DOHH2 (cell line): ENCODE data around the gene RSU1.

Experiments used
- H3F3A ChIP-seq: fragments of 200-600 bp; sonication (generic), shearing (Covaris generic); 2 replicates; pipeline ENCODE4 v1.6.0; 2016; ENCODE audit warnings: antibody characterized with exemption, mild to moderate bottlenecking; ENCODE audit not compliant: control insufficient read depth, insufficient read depth
- H3K27ac ChIP-seq: fragments of 200-600 bp; sonication (generic); 2 replicates; pipeline ENCODE4 v1.5.1; 2014; ENCODE audit warnings: low read depth, mild to moderate bottlenecking, low read length, moderate library complexity
- H3K27me3 ChIP-seq: fragments of 200-600 bp; sonication (generic); 2 replicates; pipeline ENCODE4 v1.6.1; 2014; ENCODE audit warnings: mild to moderate bottlenecking, low read length, mixed read lengths; ENCODE audit not compliant: control insufficient read depth
- H3K36me3 ChIP-seq: fragments of 200-600 bp; sonication (generic); 2 replicates; pipeline ENCODE4 v1.6.1; 2014; ENCODE audit warnings: mild to moderate bottlenecking, low read length, moderate library complexity, mixed read lengths; ENCODE audit not compliant: control insufficient read depth
- H3K4me1 ChIP-seq: fragments of 200-600 bp; sonication (generic); 2 replicates; pipeline ENCODE4 v1.6.1; 2014; ENCODE audit warnings: mild to moderate bottlenecking, low read length, mixed read lengths; ENCODE audit not compliant: control insufficient read depth
- H3K4me2 ChIP-seq: fragments of 200-600 bp; sonication (generic); 2 replicates; pipeline ENCODE4 v1.6.0; 2014; ENCODE audit warnings: mild to moderate bottlenecking, low read length, moderate library complexity
- H3K4me3 ChIP-seq: fragments of 200-600 bp; sonication (generic); 2 replicates; pipeline ENCODE4 v1.5.1; 2014; ENCODE audit warnings: mild to moderate bottlenecking, low read length, mixed read lengths
- H3K79me2 ChIP-seq: fragments of 200-600 bp; sonication (generic); 2 replicates; pipeline ENCODE4 v1.6.1; 2014; ENCODE audit warnings: mild to moderate bottlenecking, low read length, mixed read lengths; ENCODE audit not compliant: control insufficient read depth
- H3K9me2 ChIP-seq: fragments of 200-600 bp; sonication (generic); replicated peaks from 2 replicates; pipeline ENCODE4 v1.6.1; 2014; ENCODE audit warnings: mild to moderate bottlenecking, low read length, mixed read lengths; ENCODE audit not compliant: control insufficient read depth
- H3K9me3 ChIP-seq: fragments of 200-600 bp; sonication (generic); 2 replicates; pipeline ENCODE4 v1.6.1; 2014; ENCODE audit warnings: antibody characterized with exemption, low read length, mixed read lengths; ENCODE audit not compliant: control insufficient read depth, insufficient read depth
- H4K20me1 ChIP-seq: fragments of 200-600 bp; sonication (generic); 2 replicates; pipeline ENCODE4 v1.6.0; 2014; ENCODE audit warnings: low read depth, mild to moderate bottlenecking, antibody characterized with exemption, low read length, moderate library complexity; ENCODE audit not compliant: control insufficient read depth, insufficient read depth
- EZH2phosphoT487 ChIP-seq: fragments of 200-600 bp; sonication (generic); IDR thresholded peaks from 2 replicates; pipeline ENCODE4 v1.6.1; 2017; ENCODE audit warnings: borderline replicate concordance, mild to moderate bottlenecking, antibody characterized with exemption, low read length, moderate library complexity, mixed read lengths
- TF ChIP-seq, protein P1 (sequence below): fragments of 200-600 bp; sonication (generic); IDR thresholded peaks from one replicate; pipeline ENCODE4 v1.5.1; 2014; ENCODE audit warnings: antibody characterized with exemption, mild to moderate bottlenecking, low read depth, low read length; ENCODE audit not compliant: poor library complexity, severe bottlenecking

RSU1 gene

DNA sequence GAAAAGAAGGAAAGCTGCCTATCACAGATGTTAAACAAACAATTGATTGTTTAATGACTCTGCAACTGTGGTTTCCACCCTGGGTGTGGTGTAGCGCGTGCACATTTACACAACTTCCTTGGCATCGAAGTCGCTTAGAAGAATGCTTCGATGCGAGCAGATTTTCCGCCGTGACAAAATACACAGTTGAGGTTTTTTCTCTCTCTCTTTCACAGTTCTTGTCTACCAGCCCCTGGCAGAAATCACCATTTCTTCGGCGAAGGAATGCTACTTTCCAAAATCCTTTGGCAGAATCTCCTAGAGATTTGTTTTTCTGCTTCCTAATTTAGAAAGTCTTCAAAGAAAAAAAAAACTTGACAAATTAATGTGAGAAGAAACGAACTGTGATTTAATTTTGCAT is 224.8 kb downstream of the RSU1 start:
- TF ChIP-seq EZH2phosphoT487, result no peak
- TF ChIP-seq, protein P1, sequence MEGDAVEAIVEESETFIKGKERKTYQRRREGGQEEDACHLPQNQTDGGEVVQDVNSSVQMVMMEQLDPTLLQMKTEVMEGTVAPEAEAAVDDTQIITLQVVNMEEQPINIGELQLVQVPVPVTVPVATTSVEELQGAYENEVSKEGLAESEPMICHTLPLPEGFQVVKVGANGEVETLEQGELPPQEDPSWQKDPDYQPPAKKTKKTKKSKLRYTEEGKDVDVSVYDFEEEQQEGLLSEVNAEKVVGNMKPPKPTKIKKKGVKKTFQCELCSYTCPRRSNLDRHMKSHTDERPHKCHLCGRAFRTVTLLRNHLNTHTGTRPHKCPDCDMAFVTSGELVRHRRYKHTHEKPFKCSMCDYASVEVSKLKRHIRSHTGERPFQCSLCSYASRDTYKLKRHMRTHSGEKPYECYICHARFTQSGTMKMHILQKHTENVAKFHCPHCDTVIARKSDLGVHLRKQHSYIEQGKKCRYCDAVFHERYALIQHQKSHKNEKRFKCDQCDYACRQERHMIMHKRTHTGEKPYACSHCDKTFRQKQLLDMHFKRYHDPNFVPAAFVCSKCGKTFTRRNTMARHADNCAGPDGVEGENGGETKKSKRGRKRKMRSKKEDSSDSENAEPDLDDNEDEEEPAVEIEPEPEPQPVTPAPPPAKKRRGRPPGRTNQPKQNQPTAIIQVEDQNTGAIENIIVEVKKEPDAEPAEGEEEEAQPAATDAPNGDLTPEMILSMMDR, result no peak

DNA sequence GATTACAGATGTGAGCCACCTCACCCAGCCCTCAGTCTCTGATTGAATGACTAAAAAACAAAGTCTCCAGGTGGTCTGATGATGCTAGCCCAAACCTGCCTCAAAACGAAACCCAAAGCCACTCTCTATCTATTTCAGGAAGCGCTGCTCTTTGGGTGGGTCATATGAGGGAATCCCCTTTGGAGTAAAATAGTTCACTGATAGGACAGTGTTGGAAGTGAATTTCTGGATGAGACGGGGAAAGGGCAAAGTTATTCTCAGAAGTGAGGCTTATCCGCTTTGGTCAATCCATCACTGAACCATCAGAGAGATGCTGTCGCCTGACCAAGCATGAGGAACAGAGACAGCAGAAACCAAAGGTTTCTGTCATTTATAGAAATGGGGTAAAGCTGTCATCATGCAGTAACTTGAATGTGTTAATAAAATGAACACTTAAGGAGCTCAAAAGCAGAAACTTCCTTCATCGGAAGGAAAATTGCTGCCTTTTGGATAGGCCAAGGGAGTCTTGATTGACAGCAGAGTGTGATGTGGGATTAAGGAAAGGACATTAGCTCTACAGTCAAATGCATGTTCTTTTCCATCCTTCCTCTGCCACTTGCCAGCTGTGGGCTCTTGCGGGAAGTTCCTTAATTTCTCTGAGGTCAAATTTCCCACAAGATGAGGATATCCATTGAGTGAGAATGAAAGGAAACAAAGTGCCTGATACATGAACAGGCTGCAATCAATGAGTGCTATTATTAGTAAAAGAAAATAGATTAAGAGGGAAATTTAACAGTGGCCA is 230.7 kb downstream of the RSU1 start:
- no peak overlapping the region for H3K4me2 ChIP-seq
- no peak overlapping the region for H3K27ac ChIP-seq
- H4K20me1 ChIP-seq, result no peaks in the 10 kb centered on the region
- peaks cover 4% of the 10 kb centered on the region; the same call in 1 of the 2 replicates for H3K27me3 ChIP-seq
- H3K9me2 ChIP-seq, result no peaks in the 10 kb centered on the region
- no peak for TF ChIP-seq EZH2phosphoT487
- TF ChIP-seq, protein P1, result no peak
- H3F3A ChIP-seq, result no peaks in the 10 kb centered on the region
- H3K4me1 ChIP-seq, result no peaks in the 10 kb centered on the region
- no peaks in the 10 kb centered on the region for H3K79me2 ChIP-seq
- H3K4me3 ChIP-seq, result no peak overlapping the region
- no peaks in the 10 kb centered on the region for H3K9me3 ChIP-seq
- no peaks in the 10 kb centered on the region for H3K36me3 ChIP-seq

More for the DNA sequence above, 224.8 kb downstream of the RSU1 start:
- Histone ChIP-seq H3K79me2 (no peaks in the 10 kb centered on the region), H3K9me2 (no peaks in the 10 kb centered on the region), H4K20me1 (no peaks in the 10 kb centered on the region), H3K27ac (no peak overlapping the region), H3K4me1 (no peaks in the 10 kb centered on the region), H3F3A (no peaks in the 10 kb centered on the region), H3K4me2 (no peak overlapping the region), H3K36me3 (no peaks in the 10 kb centered on the region), H3K27me3 (no peaks in the 10 kb centered on the region), H3K4me3 (no peak overlapping the region), H3K9me3 (no peaks in the 10 kb centered on the region)

DNA sequence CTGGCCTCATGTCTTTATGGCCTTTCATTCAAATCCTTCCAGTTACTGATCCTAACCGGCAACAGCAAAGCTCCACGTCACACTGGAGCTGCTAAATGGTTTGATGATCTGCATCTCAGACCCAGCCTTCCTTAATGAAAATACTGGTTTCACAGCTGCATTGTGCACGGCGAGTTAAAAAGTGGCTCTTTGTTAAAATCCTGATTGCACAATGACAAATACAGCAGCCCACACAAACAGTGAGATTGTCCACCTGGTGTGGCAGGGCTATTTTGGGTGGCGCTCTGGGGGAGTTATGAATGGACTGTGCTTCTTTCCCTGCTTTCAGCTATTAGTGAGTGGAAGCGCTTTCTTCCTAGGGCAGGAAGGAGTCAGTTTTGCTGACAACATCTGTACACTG is 232.1 kb downstream of the RSU1 start:
- H3K36me3 ChIP-seq, result no peaks in the 10 kb centered on the region
- H3K27ac ChIP-seq, result no peak overlapping the region
- TF ChIP-seq, protein P1, result no peak
- no peak for TF ChIP-seq EZH2phosphoT487
- H3K4me1 ChIP-seq, result no peaks in the 10 kb centered on the region
- no peak overlapping the region for H3K4me3 ChIP-seq
- H3K9me2 ChIP-seq, result no peaks in the 10 kb centered on the region
- H3K4me2 ChIP-seq, result no peak overlapping the region
- no peaks in the 10 kb centered on the region for H3F3A ChIP-seq
- H4K20me1 ChIP-seq, result no peaks in the 10 kb centered on the region
- no peaks in the 10 kb centered on the region for H3K9me3 ChIP-seq
- H3K79me2 ChIP-seq, result no peaks in the 10 kb centered on the region
- H3K27me3 ChIP-seq, result peaks cover 13% of the 10 kb centered on the region; the same call in 1 of the 2 replicates
